ENCODE results near the gene PRSS38.

Gene PRSS38

DNA sequence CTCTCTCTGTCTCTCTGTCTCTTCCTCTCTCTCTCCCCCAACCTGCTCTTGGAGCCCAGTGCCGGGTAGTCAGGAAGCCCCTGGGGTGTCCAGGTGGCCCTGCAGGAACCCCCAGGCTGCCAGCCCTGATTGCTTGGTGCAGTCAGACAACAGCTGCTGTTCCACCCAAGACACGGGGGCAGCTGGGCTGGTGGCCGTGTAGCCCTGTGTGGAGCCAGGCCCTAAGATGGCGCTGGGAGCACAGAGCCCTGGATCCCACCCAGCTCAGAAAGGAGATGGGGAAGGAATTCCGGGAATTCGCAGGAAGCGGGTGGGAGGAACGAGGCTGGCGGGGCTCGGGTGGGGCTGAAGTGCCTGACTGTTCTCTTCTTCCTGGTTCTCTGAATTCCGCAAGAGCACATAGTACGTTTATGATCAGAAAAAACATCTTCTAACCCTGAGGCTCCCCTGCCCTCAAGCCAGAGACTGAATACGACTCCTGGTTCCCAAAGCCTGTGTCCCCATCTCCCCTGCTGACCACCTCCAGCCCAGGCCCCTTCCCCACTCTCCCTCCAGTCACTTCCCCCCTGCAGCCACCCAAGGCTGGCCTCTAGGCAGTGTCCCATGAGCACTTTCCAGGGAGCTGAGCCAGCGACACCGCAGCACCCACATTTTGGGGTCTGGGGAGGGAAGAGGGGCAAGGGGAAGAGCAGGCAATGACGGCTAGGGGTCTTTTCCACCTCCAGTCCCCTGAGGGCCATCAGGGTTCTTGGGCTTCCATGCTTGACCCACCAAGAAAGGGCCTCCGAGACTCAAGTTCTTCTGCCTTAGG is 77.2 kb downstream of the PRSS38 start:
- no peak for TF ChIP-seq EZH2phosphoT487 (IDR thresholded peaks at IDR 0.05; ENCODE audit: low read depth)
- TF ChIP-seq, protein P1, sequence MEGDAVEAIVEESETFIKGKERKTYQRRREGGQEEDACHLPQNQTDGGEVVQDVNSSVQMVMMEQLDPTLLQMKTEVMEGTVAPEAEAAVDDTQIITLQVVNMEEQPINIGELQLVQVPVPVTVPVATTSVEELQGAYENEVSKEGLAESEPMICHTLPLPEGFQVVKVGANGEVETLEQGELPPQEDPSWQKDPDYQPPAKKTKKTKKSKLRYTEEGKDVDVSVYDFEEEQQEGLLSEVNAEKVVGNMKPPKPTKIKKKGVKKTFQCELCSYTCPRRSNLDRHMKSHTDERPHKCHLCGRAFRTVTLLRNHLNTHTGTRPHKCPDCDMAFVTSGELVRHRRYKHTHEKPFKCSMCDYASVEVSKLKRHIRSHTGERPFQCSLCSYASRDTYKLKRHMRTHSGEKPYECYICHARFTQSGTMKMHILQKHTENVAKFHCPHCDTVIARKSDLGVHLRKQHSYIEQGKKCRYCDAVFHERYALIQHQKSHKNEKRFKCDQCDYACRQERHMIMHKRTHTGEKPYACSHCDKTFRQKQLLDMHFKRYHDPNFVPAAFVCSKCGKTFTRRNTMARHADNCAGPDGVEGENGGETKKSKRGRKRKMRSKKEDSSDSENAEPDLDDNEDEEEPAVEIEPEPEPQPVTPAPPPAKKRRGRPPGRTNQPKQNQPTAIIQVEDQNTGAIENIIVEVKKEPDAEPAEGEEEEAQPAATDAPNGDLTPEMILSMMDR (IDR thresholded peaks at IDR 0.05; ENCODE audit: low read depth, low read length): no peak
- H3K4me1 ChIP-seq (ENCODE audit: low read length): no peaks in the 10 kb centered on the region
- H4K20me1 ChIP-seq (ENCODE audit: insufficient read depth, low read length): no peaks in the 10 kb centered on the region
- H2AFZ ChIP-seq (ENCODE audit: low read depth, low read length): no peak overlapping the region
- H3K27me3 ChIP-seq (ENCODE audit: low read depth, low read length): no peaks in the 10 kb centered on the region
- H3K9me3 ChIP-seq (ENCODE audit: insufficient read depth, low read length): no peaks in the 10 kb centered on the region
- H3K79me2 ChIP-seq (ENCODE audit: low read length): no peaks in the 10 kb centered on the region
- H3K9ac ChIP-seq (ENCODE audit: low read length): no peak overlapping the region
- H3K27ac ChIP-seq (ENCODE audit: low read length): no peak overlapping the region
- H3K4me2 ChIP-seq (ENCODE audit: low read length): no peak overlapping the region
- no peaks in the 10 kb centered on the region for H3K36me3 ChIP-seq (replicated peaks; ENCODE audit: low read depth, low read length)
- H3K4me3 ChIP-seq (ENCODE audit: low read length): no peak overlapping the region

DNA sequence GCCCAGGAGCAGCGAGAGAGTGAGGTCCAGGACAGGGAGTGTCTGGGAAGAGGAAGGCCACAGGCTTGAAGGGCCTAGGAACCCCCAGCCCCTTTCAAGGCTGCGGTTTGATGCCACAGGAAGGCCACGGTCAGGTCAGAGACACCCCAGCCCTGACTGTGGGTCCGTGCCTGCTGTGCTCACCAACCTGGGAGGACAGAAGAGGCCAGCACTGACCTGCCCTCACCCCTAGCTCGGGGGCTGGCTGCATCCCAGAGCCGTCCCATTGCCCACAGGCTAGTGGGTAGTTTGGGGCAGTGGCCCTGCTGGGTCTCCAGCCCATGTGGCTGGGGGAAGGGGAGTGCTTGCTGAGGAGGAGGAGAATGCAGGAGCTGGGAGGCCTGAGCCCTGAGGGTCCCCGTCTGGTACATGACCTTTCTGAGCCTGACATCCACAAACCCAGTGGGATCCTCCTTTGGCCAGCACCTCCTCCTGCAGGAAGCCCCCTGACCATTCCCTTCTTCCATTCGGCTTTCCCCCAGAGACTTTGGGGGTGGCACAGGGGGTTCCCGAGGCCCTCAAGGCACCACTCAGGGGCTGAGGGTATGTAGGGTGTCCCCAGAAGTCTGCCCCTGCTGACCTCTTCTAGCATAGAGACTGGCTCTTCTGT is 77.9 kb downstream of the PRSS38 start:
- no peak overlapping the region for H3K9ac ChIP-seq (ENCODE audit: low read length)
- no peaks in the 10 kb centered on the region for H3K36me3 ChIP-seq (replicated peaks; ENCODE audit: low read depth, low read length)
- H3K27ac ChIP-seq (ENCODE audit: low read length): no peak overlapping the region
- no peaks in the 10 kb centered on the region for H3K4me1 ChIP-seq (ENCODE audit: low read length)
- no peaks in the 10 kb centered on the region for H3K79me2 ChIP-seq (ENCODE audit: low read length)
- TF ChIP-seq, protein P1 (IDR thresholded peaks at IDR 0.05; ENCODE audit: low read depth, low read length): no peak
- TF ChIP-seq EZH2phosphoT487 (IDR thresholded peaks at IDR 0.05; ENCODE audit: low read depth): no peak
- no peaks in the 10 kb centered on the region for H3K27me3 ChIP-seq (ENCODE audit: low read depth, low read length)
- no peak overlapping the region for H2AFZ ChIP-seq (ENCODE audit: low read depth, low read length)
- H3K4me2 ChIP-seq (ENCODE audit: low read length): no peak overlapping the region
- H3K9me3 ChIP-seq (ENCODE audit: insufficient read depth, low read length): no peaks in the 10 kb centered on the region
- no peak overlapping the region for H3K4me3 ChIP-seq (ENCODE audit: low read length)
- H4K20me1 ChIP-seq (ENCODE audit: insufficient read depth, low read length): no peaks in the 10 kb centered on the region

DNA sequence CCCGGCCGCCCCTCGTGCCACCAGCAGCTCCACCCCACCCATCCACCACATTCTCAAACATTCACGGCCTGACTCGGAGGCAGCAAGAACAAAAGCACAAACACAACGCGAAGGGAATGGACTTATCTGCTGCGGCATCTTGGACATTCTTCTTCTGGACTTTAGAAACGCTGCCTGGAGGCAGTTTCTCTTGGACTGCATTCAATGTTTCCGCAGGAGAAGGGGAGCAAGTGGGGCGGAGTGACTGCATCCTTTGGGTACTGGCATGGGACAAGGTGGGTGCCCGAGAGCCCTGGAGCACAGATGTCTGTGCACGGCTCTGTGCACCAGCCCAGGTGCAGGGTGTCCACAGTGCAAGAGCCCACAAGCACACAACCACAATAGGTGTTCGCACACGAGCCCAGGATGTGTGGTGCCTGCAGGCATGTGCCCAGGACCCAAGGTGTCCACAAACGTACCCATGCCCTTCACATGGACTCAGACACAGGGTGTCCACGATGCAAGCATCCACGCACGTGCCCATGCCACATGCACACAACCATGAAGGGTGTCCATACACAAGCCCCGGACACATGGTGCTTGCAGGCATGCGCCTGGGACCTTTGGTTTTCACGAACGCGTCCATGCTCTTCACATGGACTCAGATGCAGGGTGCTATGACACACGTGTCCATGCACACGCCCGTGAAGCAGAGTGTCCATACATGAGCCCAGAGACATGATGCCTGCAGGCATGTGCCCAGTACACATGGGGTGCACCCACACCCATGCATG is 78.7 kb downstream of the PRSS38 start:
- Histone ChIP-seq H3K79me2 (ENCODE audit: low read length) (no peaks in the 10 kb centered on the region), H4K20me1 (ENCODE audit: insufficient read depth, low read length) (no peaks in the 10 kb centered on the region), H3K27me3 (ENCODE audit: low read depth, low read length) (no peaks in the 10 kb centered on the region), H2AFZ (ENCODE audit: low read depth, low read length) (no peak overlapping the region), H3K36me3 (replicated peaks; ENCODE audit: low read depth, low read length) (no peaks in the 10 kb centered on the region), H3K9me3 (ENCODE audit: insufficient read depth, low read length) (no peaks in the 10 kb centered on the region), H3K4me1 (ENCODE audit: low read length) (peaks cover 1% of the 10 kb centered on the region; the same call in 1 of the 2 replicates), H3K4me3 (ENCODE audit: low read length) (no peak overlapping the region), H3K9ac (ENCODE audit: low read length) (no peak overlapping the region), H3K27ac (ENCODE audit: low read length) (no peak overlapping the region), H3K4me2 (ENCODE audit: low read length) (no peak overlapping the region)
- TF ChIP-seq, protein P1 (IDR thresholded peaks at IDR 0.05; ENCODE audit: low read depth, low read length): no peak
- TF ChIP-seq EZH2phosphoT487 (IDR thresholded peaks at IDR 0.05; ENCODE audit: low read depth): no peak

All from OCI-LY3 (cell line).